ENCODE data around the gene FASTK.
"Not testable (repeated sequence)": the region's sequence is repeated elsewhere in the genome, so short reads cannot be mapped to it uniquely, and the experiment has no call there.

The FASTK gene

GRCh38 chr7:151047976-151048815 lies 32.4 kb downstream of the FASTK start, which contains the start of gene ASIC3:
TSS of gene ASIC3 (plus strand) at chr7:151048531. CDS start at chr7:151048886, 355 bp downstream.
- no peak for DNase-seq (ENCODE audit: low spot score)

- DNase-seq (ENCODE audit: low spot score): peak; percentile 63
Measured at GRCh38 chr7:151046603-151047573, 33.7 kb downstream of the FASTK start.

GRCh38 chr7:151045967-151046366 lies 34.6 kb downstream of the FASTK start:
- DNase-seq (ENCODE audit: low spot score): no peak

GRCh38 chr7:151045262-151045661 lies 35.3 kb downstream of the FASTK start:
- no peak for DNase-seq (ENCODE audit: low spot score)

GRCh38 chr7:151043959-151044358 lies 36.6 kb downstream of the FASTK start:
- no peak for DNase-seq (ENCODE audit: low spot score)

GRCh38 chr7:151043449-151043848 lies 37.2 kb downstream of the FASTK start:
- not testable (repeated sequence) for DNase-seq (ENCODE audit: low spot score)

- DNase-seq (ENCODE audit: low spot score): no peak
Measured at GRCh38 chr7:151040616-151041375, 39.8 kb downstream of the FASTK start.

- no peak for DNase-seq (ENCODE audit: low spot score)
Measured at GRCh38 chr7:151039850-151040548, 40.6 kb downstream of the FASTK start.

- peak; percentile 88 for DNase-seq (ENCODE audit: low spot score)
Measured at GRCh38 chr7:151038951-151039849, 41.4 kb downstream of the FASTK start.

- DNase-seq (ENCODE audit: low spot score): no peak
Measured at GRCh38 chr7:151035902-151036301, 44.7 kb downstream of the FASTK start.

- no peak for DNase-seq (ENCODE audit: low spot score)
Measured at GRCh38 chr7:151035026-151035717, 45.4 kb downstream of the FASTK start.

GRCh38 chr7:151034312-151035025 lies 46.1 kb downstream of the FASTK start:
- DNase-seq (ENCODE audit: low spot score): no peak

- no peak for DNase-seq (ENCODE audit: low spot score)
Measured at GRCh38 chr7:151033864-151034249, 46.8 kb downstream of the FASTK start.

- no peak for DNase-seq (ENCODE audit: low spot score)
Measured at GRCh38 chr7:151032936-151033863, 47.4 kb downstream of the FASTK start.

- DNase-seq (ENCODE audit: low spot score): no peak
Measured at GRCh38 chr7:151031011-151031410, 49.6 kb downstream of the FASTK start.

GRCh38 chr7:151028948-151029501 lies 51.6 kb downstream of the FASTK start:
- no peak for DNase-seq (ENCODE audit: low spot score)

GRCh38 chr7:151028131-151028947 lies 52.3 kb downstream of the FASTK start, which contains the start of gene ABCB8:
TSS of gene ABCB8 (plus strand) at chr7:151028450. CDS start at chr7:151028516, 66 bp downstream.
- DNase-seq (ENCODE audit: low spot score): peak; percentile 100

Data from GM03348 (cell line).